Mesothelial cell of epicardium (in vitro differentiated cells): Measurements from ENCODE around the gene SIGLEC14. TPM values are rescaled to one million over a fixed set of nuclear protein-coding genes. Genes with fewer than 3 reads are reported as not detected.

Experiments used
- DNase-seq, 2 experiments: peaks; one replicate each; pipeline ENCODE4 v3.0.0; 2021; ENCODE audit warnings: low spot score in 2 of 2; ENCODE audit not compliant: unreplicated experiment in 2 of 2
- H3K27ac Mint-ChIP-seq: 2 replicates; pipeline ENCODE4 v1.8.0; 2021; ENCODE audit warnings: mixed read lengths
- H3K27me3 Mint-ChIP-seq: 2 replicates; pipeline ENCODE4 v1.8.0; 2021; ENCODE audit warnings: low read depth, mixed read lengths
- H3K36me3 Mint-ChIP-seq: 2 replicates; pipeline ENCODE4 v1.8.0; 2021; ENCODE audit warnings: mixed read lengths
- H3K4me1 Mint-ChIP-seq: 2 replicates; pipeline ENCODE4 v1.8.0; 2021; ENCODE audit warnings: mixed read lengths
- H3K4me3 Mint-ChIP-seq: 2 replicates; pipeline ENCODE4 v1.8.0; 2021; ENCODE audit warnings: mild to moderate bottlenecking, moderate library complexity, mixed read lengths
- H3K9me3 Mint-ChIP-seq: 2 replicates; pipeline ENCODE4 v1.8.0; 2021; ENCODE audit warnings: mixed read lengths
- total RNA-seq: library from RNA; stranded (reverse); gene quantifications from 3 replicates; pipeline ENCODE4 v1.2.1, GENCODE V29; 2021
- TF ChIP-seq, protein P1 (sequence below): fragments of 200-600 bp; sonication (generic); IDR thresholded peaks from one replicate; pipeline ENCODE4 v1.5.0; 2021; ENCODE audit warnings: antibody characterized with exemption; ENCODE audit not compliant: unreplicated experiment

Gene SIGLEC14
- total RNA-seq, 1 donor from 2014 or later, result not detected

DNA sequence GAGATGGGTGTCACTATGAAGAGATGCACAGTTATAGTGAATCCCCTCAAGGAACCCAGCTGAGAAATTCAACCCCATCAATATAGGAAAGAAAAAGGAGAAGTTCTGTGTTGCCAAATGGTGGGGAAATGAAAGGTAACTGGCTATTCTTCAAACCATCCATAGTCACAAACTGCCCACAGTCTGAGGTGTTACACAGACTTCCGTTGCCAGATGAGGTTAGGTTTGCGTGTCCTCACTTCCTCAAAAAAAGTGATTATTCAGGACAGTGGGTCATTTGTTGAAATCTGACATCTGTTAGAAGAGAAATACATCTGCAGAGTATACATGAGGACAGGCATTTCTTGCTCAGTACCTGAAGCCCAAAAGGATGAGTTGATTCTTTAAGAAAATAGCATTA lies 25.4 kb downstream of the SIGLEC14 start:
- TF ChIP-seq, protein P1, sequence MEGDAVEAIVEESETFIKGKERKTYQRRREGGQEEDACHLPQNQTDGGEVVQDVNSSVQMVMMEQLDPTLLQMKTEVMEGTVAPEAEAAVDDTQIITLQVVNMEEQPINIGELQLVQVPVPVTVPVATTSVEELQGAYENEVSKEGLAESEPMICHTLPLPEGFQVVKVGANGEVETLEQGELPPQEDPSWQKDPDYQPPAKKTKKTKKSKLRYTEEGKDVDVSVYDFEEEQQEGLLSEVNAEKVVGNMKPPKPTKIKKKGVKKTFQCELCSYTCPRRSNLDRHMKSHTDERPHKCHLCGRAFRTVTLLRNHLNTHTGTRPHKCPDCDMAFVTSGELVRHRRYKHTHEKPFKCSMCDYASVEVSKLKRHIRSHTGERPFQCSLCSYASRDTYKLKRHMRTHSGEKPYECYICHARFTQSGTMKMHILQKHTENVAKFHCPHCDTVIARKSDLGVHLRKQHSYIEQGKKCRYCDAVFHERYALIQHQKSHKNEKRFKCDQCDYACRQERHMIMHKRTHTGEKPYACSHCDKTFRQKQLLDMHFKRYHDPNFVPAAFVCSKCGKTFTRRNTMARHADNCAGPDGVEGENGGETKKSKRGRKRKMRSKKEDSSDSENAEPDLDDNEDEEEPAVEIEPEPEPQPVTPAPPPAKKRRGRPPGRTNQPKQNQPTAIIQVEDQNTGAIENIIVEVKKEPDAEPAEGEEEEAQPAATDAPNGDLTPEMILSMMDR, result no peak
- Mint-ChIP-seq H3K4me3 (no peak overlapping the region), H3K27me3 (no peaks in the 10 kb centered on the region), H3K36me3 (peaks cover 2% of the 10 kb centered on the region), H3K9me3 (peaks cover 63% of the 10 kb centered on the region), H3K4me1 (no peaks in the 10 kb centered on the region), H3K27ac (no peak overlapping the region)
- no peak for DNase-seq

DNA sequence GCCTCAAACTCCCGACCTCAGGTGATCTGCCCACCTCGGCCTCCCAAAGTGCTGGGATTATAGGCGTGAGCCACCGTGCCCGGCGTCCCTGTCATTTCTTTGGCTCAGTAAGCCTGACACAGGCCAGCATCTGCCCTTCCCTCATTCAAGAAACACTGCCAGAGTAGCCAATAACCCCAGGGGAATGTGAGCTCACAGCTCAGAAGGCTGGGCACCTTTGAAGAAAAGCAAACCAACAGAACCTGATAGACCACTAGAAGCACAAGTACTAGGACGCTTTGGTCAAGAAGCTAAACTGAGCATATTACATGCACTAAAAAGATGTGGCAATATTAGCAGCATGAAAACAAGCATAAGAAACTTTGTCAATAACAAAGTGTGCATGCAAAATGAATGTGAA lies 30.6 kb downstream of the SIGLEC14 start:
- TF ChIP-seq, protein P1, result no peak
- no peak for DNase-seq
- H3K9me3 Mint-ChIP-seq, result peaks cover 76% of the 10 kb centered on the region
- H3K4me1 Mint-ChIP-seq, result no peaks in the 10 kb centered on the region
- H3K36me3 Mint-ChIP-seq, result peaks cover 5% of the 10 kb centered on the region
- no peaks in the 10 kb centered on the region for H3K27me3 Mint-ChIP-seq
- H3K4me3 Mint-ChIP-seq, result no peak overlapping the region
- H3K27ac Mint-ChIP-seq, result no peak overlapping the region

DNA sequence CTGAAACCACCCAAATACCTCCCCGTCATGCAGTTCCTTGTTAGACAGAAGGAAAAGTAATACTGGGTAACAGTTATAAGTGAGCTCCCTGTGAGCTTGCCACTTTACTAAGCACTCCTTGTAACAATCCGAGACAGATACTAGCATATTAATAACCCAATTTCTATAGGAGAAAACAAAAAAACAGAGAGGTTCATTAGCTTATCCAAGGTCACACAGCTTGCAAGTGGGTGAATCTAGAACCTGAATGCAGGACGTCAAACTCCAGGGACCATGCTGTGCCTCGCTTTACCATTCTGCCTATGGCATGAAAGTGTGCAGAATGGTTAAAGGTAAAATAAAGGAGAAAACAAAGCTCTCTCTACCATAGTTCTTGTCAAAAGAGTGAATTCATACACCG lies 31.8 kb downstream of the SIGLEC14 start:
- no peaks in the 10 kb centered on the region for H3K4me1 Mint-ChIP-seq
- no peak for DNase-seq
- no peak overlapping the region for H3K4me3 Mint-ChIP-seq
- no peaks in the 10 kb centered on the region for H3K27me3 Mint-ChIP-seq
- H3K27ac Mint-ChIP-seq, result no peak overlapping the region
- H3K36me3 Mint-ChIP-seq, result peaks cover 5% of the 10 kb centered on the region
- peaks cover 72% of the 10 kb centered on the region for H3K9me3 Mint-ChIP-seq
- TF ChIP-seq, protein P1, result no peak

- no peaks in the 10 kb centered on the region for H3K27me3 Mint-ChIP-seq
- no peaks in the 10 kb centered on the region for H3K4me1 Mint-ChIP-seq
These were observed 36.0 kb downstream of the SIGLEC14 start for GRCh38 chr19:51610576-51610975.

DNA sequence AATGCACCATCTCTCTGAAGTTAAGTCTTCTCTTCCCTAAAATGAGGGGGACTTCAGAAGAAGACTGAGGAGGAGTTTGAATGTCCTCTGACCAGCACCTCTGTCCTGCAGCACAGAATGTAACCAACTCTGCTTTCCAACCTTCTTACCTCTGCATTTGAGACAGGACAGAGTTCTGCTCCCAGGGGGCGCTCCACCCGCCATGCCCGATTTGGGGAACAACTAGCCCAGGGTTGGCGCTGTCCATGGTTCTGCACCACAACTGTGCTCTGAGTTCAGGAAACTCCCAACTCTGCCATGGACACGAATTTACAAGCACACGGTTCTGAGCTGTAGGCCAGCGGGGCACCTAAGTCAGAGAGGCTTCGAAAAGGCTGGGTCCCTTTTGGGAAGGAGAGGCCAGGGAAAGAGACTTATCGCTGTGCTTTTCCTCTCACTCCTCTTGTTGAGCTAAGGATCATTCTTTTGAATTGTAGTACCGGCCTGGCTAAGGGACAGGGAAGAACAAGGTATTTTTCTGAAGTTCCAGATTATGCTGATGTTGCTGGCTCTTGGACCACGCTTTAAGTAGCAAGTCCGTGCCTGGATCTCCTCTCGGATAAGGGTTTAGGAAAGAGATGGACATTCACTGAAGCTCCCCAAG lies 38.6 kb downstream of the SIGLEC14 start:
- DNase-seq, result peak in 1 of 2 experiments; percentile 61
- H3K4me3 Mint-ChIP-seq, result no peak overlapping the region
- no peak overlapping the region for H3K27ac Mint-ChIP-seq
- no peaks in the 10 kb centered on the region for H3K27me3 Mint-ChIP-seq
- peaks cover 44% of the 10 kb centered on the region for H3K9me3 Mint-ChIP-seq
- peaks cover 4% of the 10 kb centered on the region for H3K36me3 Mint-ChIP-seq
- TF ChIP-seq, protein P1, result peak; percentile 27
- no peaks in the 10 kb centered on the region for H3K4me1 Mint-ChIP-seq

More at GRCh38 chr19:51610576-51610975, 36.0 kb downstream of the SIGLEC14 start:
- Mint-ChIP-seq H3K4me3 (no peak overlapping the region), H3K36me3 (peaks cover 2% of the 10 kb centered on the region), H3K27ac (no peak overlapping the region), H3K9me3 (peaks cover 58% of the 10 kb centered on the region)
- no peak for DNase-seq
- TF ChIP-seq, protein P1, result no peak
